ENCODE results near the gene CCNL1. TPM values are rescaled to one million over a fixed set of nuclear protein-coding genes. Genes with fewer than 3 reads are reported as not detected.

The CCNL1 gene
- polyA plus RNA-seq, 1 donor from 2014 or later, result 186 TPM

DNA sequence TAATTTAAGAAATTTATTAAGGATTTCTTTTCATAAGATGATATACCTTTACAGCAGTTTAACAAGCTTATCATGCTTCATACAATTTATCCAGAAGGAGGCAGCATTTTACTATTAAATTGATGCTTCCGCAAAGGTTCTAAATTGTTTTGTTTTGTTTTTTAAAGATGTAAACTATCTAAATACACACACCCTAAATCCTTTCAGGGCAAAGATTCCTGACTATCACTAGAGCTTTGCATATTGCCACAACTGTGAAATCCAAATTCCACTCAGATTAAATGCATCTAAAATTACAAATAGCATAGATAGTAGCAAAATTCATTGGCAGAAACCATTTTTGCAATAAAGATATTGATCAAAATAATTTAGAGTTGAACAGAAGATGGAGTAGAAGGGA lies 44.5 kb upstream of the CCNL1 start:
- Histone ChIP-seq H3K79me2 (replicated peaks; ENCODE audit: insufficient read depth, low read length) (no peaks in the 10 kb centered on the region), H3K27me3 (ENCODE audit: insufficient read depth, low read depth, low read length) (no peaks in the 10 kb centered on the region), H4K20me1 (ENCODE audit: insufficient read depth) (no peaks in the 10 kb centered on the region), H2AFZ (ENCODE audit: low read depth, low read length) (no peak overlapping the region), H3F3A (ENCODE audit: insufficient read depth, low read length, poor library complexity, severe bottlenecking) (no peaks in the 10 kb centered on the region), H3K36me3 (ENCODE audit: insufficient read depth, low read length) (no peaks in the 10 kb centered on the region), H3K9me3 (ENCODE audit: low read length) (no peaks in the 10 kb centered on the region), H3K9ac (ENCODE audit: low read length) (no peak overlapping the region), H3K27ac (ENCODE audit: low read length) (no peak overlapping the region), H3K4me3 (ENCODE audit: low read length) (no peak overlapping the region), H3K9me2 (ENCODE audit: insufficient read depth, low read length) (no peaks in the 10 kb centered on the region), H3K4me2 (ENCODE audit: low read length) (no peak overlapping the region)
- TF ChIP-seq MXI1 (conservative IDR thresholded peaks at IDR 0.05; ENCODE audit: poor library complexity, severe bottlenecking) (no peak), SMC3 (conservative IDR thresholded peaks at IDR 0.05; ENCODE audit: poor library complexity) (peak; percentile 64), EZH2 (IDR thresholded peaks at IDR 0.05; ENCODE audit: borderline replicate concordance, insufficient read depth, low read length, poor library complexity, severe bottlenecking) (no peak), RAD21 (conservative IDR thresholded peaks at IDR 0.05) (peak; percentile 63)
- TF ChIP-seq, protein P1, sequence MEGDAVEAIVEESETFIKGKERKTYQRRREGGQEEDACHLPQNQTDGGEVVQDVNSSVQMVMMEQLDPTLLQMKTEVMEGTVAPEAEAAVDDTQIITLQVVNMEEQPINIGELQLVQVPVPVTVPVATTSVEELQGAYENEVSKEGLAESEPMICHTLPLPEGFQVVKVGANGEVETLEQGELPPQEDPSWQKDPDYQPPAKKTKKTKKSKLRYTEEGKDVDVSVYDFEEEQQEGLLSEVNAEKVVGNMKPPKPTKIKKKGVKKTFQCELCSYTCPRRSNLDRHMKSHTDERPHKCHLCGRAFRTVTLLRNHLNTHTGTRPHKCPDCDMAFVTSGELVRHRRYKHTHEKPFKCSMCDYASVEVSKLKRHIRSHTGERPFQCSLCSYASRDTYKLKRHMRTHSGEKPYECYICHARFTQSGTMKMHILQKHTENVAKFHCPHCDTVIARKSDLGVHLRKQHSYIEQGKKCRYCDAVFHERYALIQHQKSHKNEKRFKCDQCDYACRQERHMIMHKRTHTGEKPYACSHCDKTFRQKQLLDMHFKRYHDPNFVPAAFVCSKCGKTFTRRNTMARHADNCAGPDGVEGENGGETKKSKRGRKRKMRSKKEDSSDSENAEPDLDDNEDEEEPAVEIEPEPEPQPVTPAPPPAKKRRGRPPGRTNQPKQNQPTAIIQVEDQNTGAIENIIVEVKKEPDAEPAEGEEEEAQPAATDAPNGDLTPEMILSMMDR (IDR thresholded peaks at IDR 0.05; ENCODE audit: poor library complexity, severe bottlenecking), result peak; percentile 56

DNA sequence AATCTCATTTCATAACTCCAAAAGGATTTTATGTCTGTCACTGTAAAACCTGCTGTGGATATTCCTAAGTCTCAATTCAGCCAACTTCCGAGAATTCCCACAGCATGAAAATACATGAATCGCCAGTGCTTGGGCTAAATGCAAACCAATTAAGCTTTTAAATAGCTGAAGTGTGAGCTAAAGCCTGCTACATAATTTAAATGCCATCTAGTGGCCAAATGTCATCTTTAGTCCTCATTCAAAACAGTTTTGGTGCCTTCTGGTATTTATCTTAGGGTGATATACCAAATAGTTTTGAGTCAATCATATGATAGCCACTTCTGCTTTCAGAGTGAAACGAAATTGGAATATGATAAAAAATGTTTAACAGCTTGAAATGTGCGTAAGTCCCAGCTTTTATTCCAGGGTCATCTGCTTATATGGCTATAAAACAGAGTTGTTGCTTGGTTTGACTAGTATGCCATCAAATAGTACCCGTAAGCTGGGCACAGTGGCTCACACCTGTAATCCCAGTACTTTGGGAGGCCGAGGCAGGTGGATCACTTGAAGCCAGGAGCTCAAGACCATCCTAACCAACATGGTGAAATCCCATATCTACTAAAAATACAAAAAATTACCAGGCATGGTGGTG lies 41.8 kb upstream of the CCNL1 start:
- H3K79me2 ChIP-seq (replicated peaks; ENCODE audit: insufficient read depth, low read length), result no peaks in the 10 kb centered on the region
- TF ChIP-seq RAD21 (conservative IDR thresholded peaks at IDR 0.05) (peak; percentile 18), TAF1 (IDR thresholded peaks at IDR 0.05; ENCODE audit: low read depth) (no peak), SMC3 (conservative IDR thresholded peaks at IDR 0.05; ENCODE audit: poor library complexity) (no peak)
- TF ChIP-seq, protein P1 (IDR thresholded peaks at IDR 0.05; ENCODE audit: poor library complexity, severe bottlenecking), result peak; percentile 52
- no peak overlapping the region for H3K27ac ChIP-seq (ENCODE audit: low read length)
- H3F3A ChIP-seq (ENCODE audit: insufficient read depth, low read length, poor library complexity, severe bottlenecking), result no peaks in the 10 kb centered on the region
- no peak overlapping the region for H3K4me2 ChIP-seq (ENCODE audit: low read length)
- H3K9me3 ChIP-seq (ENCODE audit: low read length), result no peaks in the 10 kb centered on the region
- H2AFZ ChIP-seq (ENCODE audit: low read depth, low read length), result no peak overlapping the region
- no peaks in the 10 kb centered on the region for H3K9me2 ChIP-seq (ENCODE audit: insufficient read depth, low read length)
- H4K20me1 ChIP-seq (ENCODE audit: insufficient read depth), result no peaks in the 10 kb centered on the region
- no peaks in the 10 kb centered on the region for H3K27me3 ChIP-seq (ENCODE audit: insufficient read depth, low read depth, low read length)
- H3K4me3 ChIP-seq (ENCODE audit: low read length), result no peak overlapping the region
- H3K36me3 ChIP-seq (ENCODE audit: insufficient read depth, low read length), result no peaks in the 10 kb centered on the region
- H3K9ac ChIP-seq (ENCODE audit: low read length), result no peak overlapping the region

DNA sequence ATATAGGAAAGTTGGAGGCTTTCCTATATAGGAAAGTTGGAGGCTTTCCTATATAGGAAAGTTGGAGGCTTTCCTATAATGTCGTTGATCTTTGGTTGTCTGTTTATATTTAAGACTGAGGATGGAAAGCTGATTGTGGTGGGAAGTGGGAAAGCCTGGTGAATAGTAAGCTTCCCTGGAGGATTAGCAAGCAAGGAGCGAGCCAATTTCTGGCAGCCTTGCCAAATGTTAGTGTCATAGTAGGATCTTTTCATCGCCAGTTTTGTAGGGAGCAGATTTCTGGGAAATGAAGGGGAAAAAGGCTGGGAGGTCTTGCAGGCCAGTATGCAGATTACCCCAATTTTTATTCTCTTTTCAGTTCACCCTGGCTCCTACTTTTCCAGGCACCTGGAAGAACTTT lies 39.9 kb upstream of the CCNL1 start:
- no peaks in the 10 kb centered on the region for H4K20me1 ChIP-seq (ENCODE audit: insufficient read depth)
- H2AFZ ChIP-seq (ENCODE audit: low read depth, low read length), result no peak overlapping the region
- H3K4me3 ChIP-seq (ENCODE audit: low read length), result no peak overlapping the region
- no peaks in the 10 kb centered on the region for H3K27me3 ChIP-seq (ENCODE audit: insufficient read depth, low read depth, low read length)
- H3F3A ChIP-seq (ENCODE audit: insufficient read depth, low read length, poor library complexity, severe bottlenecking), result no peaks in the 10 kb centered on the region
- no peaks in the 10 kb centered on the region for H3K9me2 ChIP-seq (ENCODE audit: insufficient read depth, low read length)
- TF ChIP-seq, protein P2, sequence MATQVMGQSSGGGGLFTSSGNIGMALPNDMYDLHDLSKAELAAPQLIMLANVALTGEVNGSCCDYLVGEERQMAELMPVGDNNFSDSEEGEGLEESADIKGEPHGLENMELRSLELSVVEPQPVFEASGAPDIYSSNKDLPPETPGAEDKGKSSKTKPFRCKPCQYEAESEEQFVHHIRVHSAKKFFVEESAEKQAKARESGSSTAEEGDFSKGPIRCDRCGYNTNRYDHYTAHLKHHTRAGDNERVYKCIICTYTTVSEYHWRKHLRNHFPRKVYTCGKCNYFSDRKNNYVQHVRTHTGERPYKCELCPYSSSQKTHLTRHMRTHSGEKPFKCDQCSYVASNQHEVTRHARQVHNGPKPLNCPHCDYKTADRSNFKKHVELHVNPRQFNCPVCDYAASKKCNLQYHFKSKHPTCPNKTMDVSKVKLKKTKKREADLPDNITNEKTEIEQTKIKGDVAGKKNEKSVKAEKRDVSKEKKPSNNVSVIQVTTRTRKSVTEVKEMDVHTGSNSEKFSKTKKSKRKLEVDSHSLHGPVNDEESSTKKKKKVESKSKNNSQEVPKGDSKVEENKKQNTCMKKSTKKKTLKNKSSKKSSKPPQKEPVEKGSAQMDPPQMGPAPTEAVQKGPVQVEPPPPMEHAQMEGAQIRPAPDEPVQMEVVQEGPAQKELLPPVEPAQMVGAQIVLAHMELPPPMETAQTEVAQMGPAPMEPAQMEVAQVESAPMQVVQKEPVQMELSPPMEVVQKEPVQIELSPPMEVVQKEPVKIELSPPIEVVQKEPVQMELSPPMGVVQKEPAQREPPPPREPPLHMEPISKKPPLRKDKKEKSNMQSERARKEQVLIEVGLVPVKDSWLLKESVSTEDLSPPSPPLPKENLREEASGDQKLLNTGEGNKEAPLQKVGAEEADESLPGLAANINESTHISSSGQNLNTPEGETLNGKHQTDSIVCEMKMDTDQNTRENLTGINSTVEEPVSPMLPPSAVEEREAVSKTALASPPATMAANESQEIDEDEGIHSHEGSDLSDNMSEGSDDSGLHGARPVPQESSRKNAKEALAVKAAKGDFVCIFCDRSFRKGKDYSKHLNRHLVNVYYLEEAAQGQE (IDR thresholded peaks at IDR 0.05; ENCODE audit: borderline replicate concordance), result no peak
- TF ChIP-seq SMC3 (conservative IDR thresholded peaks at IDR 0.05; ENCODE audit: poor library complexity), result no peak
- TF ChIP-seq TAF1 (IDR thresholded peaks at IDR 0.05; ENCODE audit: low read depth), result no peak
- no peak for TF ChIP-seq RAD21 (conservative IDR thresholded peaks at IDR 0.05)
- TF ChIP-seq MXI1 (conservative IDR thresholded peaks at IDR 0.05; ENCODE audit: poor library complexity, severe bottlenecking), result no peak
- TF ChIP-seq EP300 (conservative IDR thresholded peaks at IDR 0.05; ENCODE audit: poor library complexity, severe bottlenecking), result no peak
- TF ChIP-seq, protein P1 (IDR thresholded peaks at IDR 0.05; ENCODE audit: poor library complexity, severe bottlenecking), result no peak
- no peak for TF ChIP-seq EZH2 (IDR thresholded peaks at IDR 0.05; ENCODE audit: borderline replicate concordance, insufficient read depth, low read length, poor library complexity, severe bottlenecking)
- TF ChIP-seq POLR2AphosphoS5 (IDR thresholded peaks at IDR 0.05), result no peak
- no peaks in the 10 kb centered on the region for H3K9me3 ChIP-seq (ENCODE audit: low read length)
- H3K36me3 ChIP-seq (ENCODE audit: insufficient read depth, low read length), result no peaks in the 10 kb centered on the region
- H3K27ac ChIP-seq (ENCODE audit: low read length), result no peak overlapping the region
- H3K9ac ChIP-seq (ENCODE audit: low read length), result no peak overlapping the region
- no peaks in the 10 kb centered on the region for H3K79me2 ChIP-seq (replicated peaks; ENCODE audit: insufficient read depth, low read length)
- no peak overlapping the region for H3K4me2 ChIP-seq (ENCODE audit: low read length)
